CD4-positive, alpha-beta T cell (primary cell): Measurements from ENCODE around the gene FLYWCH1. TPM values are rescaled to one million over a fixed set of nuclear protein-coding genes. Genes with fewer than 3 reads are reported as not detected.
A peak's percentile ranks its signal among the peaks of the same experiment; 100 is the strongest.

ENCODE experiments used
- ATAC-seq: fragments of 200-7000 bp; cut with Tn5 transposase; one replicate; pipeline ENCODE4 v1.10.0; 2022; ENCODE audit warnings: mild to moderate bottlenecking; ENCODE audit not compliant: poor library complexity
- CTCF ChIA-PET: fragments of 350-600 bp; sonication (Branson Sonifier 250); formaldehyde crosslinking; loops from one replicate; lab custom pipeline; 2021; ENCODE audit warnings: antibody characterized with exemption, inconsistent platforms; lab: Charles Lee
- POLR2A ChIA-PET: fragments of 350-600 bp; sonication (Branson Sonifier 250); formaldehyde crosslinking; loops from one replicate; lab custom pipeline; 2021; ENCODE audit warnings: antibody characterized with exemption, inconsistent platforms; lab: Charles Lee
- DNase-seq, 14 experiments: peaks; one replicate each; pipeline ENCODE4 v3.0.0-alpha.2; 2013 to 2020; ENCODE audit warnings: mixed read lengths in 2 of 14
- H3K27ac ChIP-seq, 2 donors: one replicate each; pipeline versions ENCODE4 v1.5.1 to v1.7.0; 2013; ENCODE audit warnings: low read length in 2 of 2, low read depth in 1 of 2, mild to moderate bottlenecking in 1 of 2
- H3K27me3 ChIP-seq, 2 experiments: 1 replicate in 1 of 2; 2 replicates in 1 of 2; pipeline versions ENCODE4 v1.6.1 to v1.7.0; 2013; ENCODE audit warnings: low read length in 2 of 2, control low read depth in 1 of 2, mild to moderate bottlenecking in 1 of 2, moderate library complexity in 1 of 2; ENCODE audit not compliant: insufficient read depth in 2 of 2, control insufficient read depth in 1 of 2
- H3K36me3 ChIP-seq: one replicate; pipeline ENCODE4 v1.6.1; 2013; ENCODE audit warnings: low read length, control low read depth; ENCODE audit not compliant: insufficient read depth
- H3K4me1 ChIP-seq: one replicate; pipeline ENCODE4 v1.6.1; 2013; ENCODE audit warnings: low read length, control low read depth; ENCODE audit not compliant: insufficient read depth
- H3K4me3 ChIP-seq: one replicate; pipeline ENCODE4 v1.5.1; 2013; ENCODE audit warnings: mild to moderate bottlenecking, low read length, moderate library complexity
- H3K9me3 ChIP-seq, 2 experiments: 1 replicate in 1 of 2; 2 replicates in 1 of 2; pipeline versions ENCODE4 v1.6.1 to v1.7.0; 2013; ENCODE audit warnings: low read length in 2 of 2, mild to moderate bottlenecking in 2 of 2, control low read depth in 1 of 2, moderate library complexity in 1 of 2; ENCODE audit not compliant: control insufficient read depth in 1 of 2, insufficient read depth in 1 of 2
- H3K27ac Mint-ChIP-seq: one replicate; pipeline ENCODE4 v1.8.0; 2020; ENCODE audit warnings: mixed read lengths
- H3K27me3 Mint-ChIP-seq: one replicate; pipeline ENCODE4 v1.8.0; 2021; ENCODE audit warnings: mixed read lengths
- H3K36me3 Mint-ChIP-seq: one replicate; pipeline ENCODE4 v1.8.0; 2021; ENCODE audit warnings: low read depth, mixed read lengths
- H3K4me1 Mint-ChIP-seq: one replicate; pipeline ENCODE4 v1.8.0; 2021; ENCODE audit warnings: low read depth, mixed read lengths
- H3K4me3 Mint-ChIP-seq: one replicate; pipeline ENCODE4 v1.8.0; 2020; ENCODE audit warnings: mild to moderate bottlenecking, mixed read lengths
- H3K9me3 Mint-ChIP-seq: one replicate; pipeline ENCODE4 v1.8.0; 2020; ENCODE audit warnings: mixed read lengths
- intact Hi-C, 2 experiments: fragments of 100-400 bp; cut with DNase I in 1 of 2; cut with micrococcal nuclease in 1 of 2; formaldehyde crosslinking; loops; one replicate each; pipeline versions ENCODE4 v1.15.1 to v1.9.0; 2023 to 2025; cut with DNase I, micrococcal nuclease
- total RNA-seq, 174 experiments: library from RNA in 2 of 174; stranded (reverse) in 2 of 174; gene quantifications; one replicate each; pipeline ENCODE4 v1.2.3 and lab custom pipeline; 2021 to 2026
- TF ChIP-seq, protein P1 (sequence below): fragments of 200-600 bp; IDR thresholded peaks from one replicate; pipeline ENCODE4 v1.8.0; 2022; ENCODE audit warnings: antibody characterized with exemption, mild to moderate bottlenecking

The FLYWCH1 gene
- total RNA-seq, 2 experiments from 2014 or later = 84.8 to 97.0 TPM

DNA sequence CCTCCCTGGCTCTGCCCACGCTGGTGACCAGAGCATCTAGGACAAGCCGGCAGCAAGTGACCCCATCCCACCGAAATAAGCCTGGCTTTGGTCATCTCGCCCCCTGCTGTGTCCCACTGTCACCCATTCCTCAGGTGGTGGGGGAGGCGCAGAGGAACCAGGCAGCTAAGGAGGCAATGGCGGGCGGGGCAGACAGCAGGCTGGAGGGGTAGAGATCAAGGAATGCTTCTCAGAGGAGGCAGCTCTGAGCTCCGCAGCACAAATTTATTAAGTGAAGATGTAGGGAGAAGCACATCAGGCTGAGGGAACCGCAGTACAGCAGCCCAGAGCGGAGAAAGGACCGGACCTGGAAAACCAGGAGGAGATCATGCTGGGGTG, 44.8 kb downstream of the FLYWCH1 start:
- Histone ChIP-seq H3K27ac (no peak overlapping the region), H3K9me3 (peaks cover 0 to 7% of the 10 kb centered on the region in 2 experiments), H3K4me1 (peaks cover 8% of the 10 kb centered on the region), H3K36me3 (no peaks in the 10 kb centered on the region), H3K27me3 (peaks cover 20% of the 10 kb centered on the region in 2 experiments), H3K4me3 (no peak overlapping the region)
- intact Hi-C loops = no loop called here
- ChIA-PET CTCF (no interaction called here), POLR2A (no interaction called here)
- no peak overlapping the region for H3K27ac Mint-ChIP-seq
- H3K4me1 Mint-ChIP-seq = peaks cover under 1% of the 10 kb centered on the region
- H3K36me3 Mint-ChIP-seq = no peaks in the 10 kb centered on the region
- no peak overlapping the region for H3K4me3 Mint-ChIP-seq
- H3K9me3 Mint-ChIP-seq = no peaks in the 10 kb centered on the region
- TF ChIP-seq, protein P1, sequence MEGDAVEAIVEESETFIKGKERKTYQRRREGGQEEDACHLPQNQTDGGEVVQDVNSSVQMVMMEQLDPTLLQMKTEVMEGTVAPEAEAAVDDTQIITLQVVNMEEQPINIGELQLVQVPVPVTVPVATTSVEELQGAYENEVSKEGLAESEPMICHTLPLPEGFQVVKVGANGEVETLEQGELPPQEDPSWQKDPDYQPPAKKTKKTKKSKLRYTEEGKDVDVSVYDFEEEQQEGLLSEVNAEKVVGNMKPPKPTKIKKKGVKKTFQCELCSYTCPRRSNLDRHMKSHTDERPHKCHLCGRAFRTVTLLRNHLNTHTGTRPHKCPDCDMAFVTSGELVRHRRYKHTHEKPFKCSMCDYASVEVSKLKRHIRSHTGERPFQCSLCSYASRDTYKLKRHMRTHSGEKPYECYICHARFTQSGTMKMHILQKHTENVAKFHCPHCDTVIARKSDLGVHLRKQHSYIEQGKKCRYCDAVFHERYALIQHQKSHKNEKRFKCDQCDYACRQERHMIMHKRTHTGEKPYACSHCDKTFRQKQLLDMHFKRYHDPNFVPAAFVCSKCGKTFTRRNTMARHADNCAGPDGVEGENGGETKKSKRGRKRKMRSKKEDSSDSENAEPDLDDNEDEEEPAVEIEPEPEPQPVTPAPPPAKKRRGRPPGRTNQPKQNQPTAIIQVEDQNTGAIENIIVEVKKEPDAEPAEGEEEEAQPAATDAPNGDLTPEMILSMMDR = no peak
- no peak for DNase-seq
- no peak for ATAC-seq
- peaks cover 12% of the 10 kb centered on the region for H3K27me3 Mint-ChIP-seq

DNA sequence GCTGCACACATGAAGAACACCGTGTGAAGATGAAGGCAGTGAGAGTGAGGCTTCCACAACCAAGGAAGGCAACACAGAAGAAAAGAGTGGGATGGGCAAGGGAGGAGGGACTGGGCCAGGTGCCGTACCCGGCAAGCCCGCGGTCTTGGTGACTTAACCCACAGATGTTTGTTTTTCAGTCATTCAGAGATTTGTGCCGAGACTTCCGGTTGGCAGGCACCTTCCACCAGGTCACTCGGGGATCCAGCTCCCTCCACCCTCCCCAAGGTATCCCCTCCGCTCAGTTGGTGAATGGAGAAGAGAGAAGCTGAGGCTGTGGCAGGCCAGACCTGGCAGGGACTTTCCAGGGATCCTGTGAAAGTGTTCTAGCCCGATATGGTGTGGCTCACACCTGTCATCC, 47.5 kb downstream of the FLYWCH1 start:
- Mint-ChIP-seq H3K27me3 (peaks cover 24% of the 10 kb centered on the region), H3K27ac (no peak overlapping the region), H3K4me1 (peaks cover 11% of the 10 kb centered on the region), H3K36me3 (no peaks in the 10 kb centered on the region), H3K4me3 (no peak overlapping the region), H3K9me3 (no peaks in the 10 kb centered on the region)
- POLR2A ChIA-PET = interaction anchor here (0.6 kb wide), 1 partner anchor 32 kb away, joined by 3 read pairs; no protein-coding TSS in a partner anchor
- no peaks in the 10 kb centered on the region for H3K36me3 ChIP-seq
- TF ChIP-seq, protein P1 = no peak
- DNase-seq (no peak), ATAC-seq (no peak)
- peaks cover 41 to 45% of the 10 kb centered on the region in 2 experiments for H3K27me3 ChIP-seq
- H3K4me1 ChIP-seq = peaks cover 35% of the 10 kb centered on the region
- intact Hi-C loops = no loop called here
- CTCF ChIA-PET = no interaction called here
- no peak overlapping the region for H3K27ac ChIP-seq
- no peak overlapping the region for H3K4me3 ChIP-seq
- peaks cover 0 to 15% of the 10 kb centered on the region in 2 experiments for H3K9me3 ChIP-seq

DNA sequence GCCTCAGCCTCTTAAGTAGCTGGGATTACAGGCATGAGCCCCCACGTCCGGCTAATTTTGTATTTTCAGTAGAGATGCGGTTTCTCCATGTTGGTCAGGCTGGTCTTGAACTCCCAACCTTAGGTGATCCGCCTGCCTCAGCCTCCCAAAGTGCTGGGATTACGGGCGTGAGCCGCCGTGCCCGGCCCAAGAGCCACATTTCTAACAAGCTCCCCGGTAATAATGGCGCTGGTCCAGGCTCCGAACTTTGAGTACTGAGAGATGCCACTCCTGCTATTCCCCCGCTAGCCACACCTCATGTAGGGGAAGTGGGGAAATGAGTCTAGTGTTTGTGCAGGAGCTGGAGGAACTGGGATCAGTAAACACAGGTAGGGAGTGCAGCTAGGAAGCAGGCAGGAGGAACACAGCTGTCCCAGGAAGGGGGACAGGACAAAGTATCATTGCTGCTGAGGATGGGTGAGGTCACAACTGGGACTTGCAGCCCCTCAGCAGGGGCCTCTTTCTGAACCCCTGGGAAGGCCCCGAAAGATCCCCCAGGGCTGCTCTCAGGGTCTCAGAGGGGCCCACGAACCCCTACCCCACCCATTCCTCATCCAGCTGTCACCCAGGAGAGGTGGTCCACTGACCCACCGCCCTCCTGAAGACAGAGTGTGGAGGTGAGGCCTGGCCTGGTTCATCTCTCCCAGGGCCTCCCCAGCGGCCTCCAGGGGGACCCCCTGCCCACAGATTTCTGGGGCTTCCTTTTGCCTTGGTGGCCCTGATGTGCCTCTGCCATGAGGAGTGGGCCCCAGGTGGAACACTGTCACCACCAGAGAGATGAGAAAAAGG, 48.7 kb downstream of the FLYWCH1 start:
- POLR2A ChIA-PET = no interaction called here
- ATAC-seq = no peak
- no peak overlapping the region for H3K4me3 Mint-ChIP-seq

More for the DNA sequence above, 48.7 kb downstream of the FLYWCH1 start:
- H3K27ac Mint-ChIP-seq = no peak overlapping the region
- no peak overlapping the region for H3K27ac ChIP-seq
- H3K36me3 ChIP-seq = no peaks in the 10 kb centered on the region
- TF ChIP-seq, protein P1 = no peak
- H3K4me1 Mint-ChIP-seq = peaks cover 16% of the 10 kb centered on the region
- H3K4me1 ChIP-seq = peaks cover 47% of the 10 kb centered on the region
- peaks cover 44 to 51% of the 10 kb centered on the region in 2 experiments for H3K27me3 ChIP-seq
- intact Hi-C loops = no loop called here
- peak in 1 of 14 experiments; percentile 19 for DNase-seq
- peaks cover 29% of the 10 kb centered on the region for H3K27me3 Mint-ChIP-seq
- H3K9me3 Mint-ChIP-seq = no peaks in the 10 kb centered on the region
- H3K36me3 Mint-ChIP-seq = no peaks in the 10 kb centered on the region
- no peak overlapping the region for H3K4me3 ChIP-seq
- H3K9me3 ChIP-seq = peaks cover 0 to 18% of the 10 kb centered on the region in 2 experiments
- CTCF ChIA-PET = interaction anchor here (1.0 to 1.3 kb wide), 2 partner anchors 33 to 68 kb away, joined by 3 read pairs; no protein-coding TSS in a partner anchor
